ENCODE data around the gene ZFR.

DNA sequence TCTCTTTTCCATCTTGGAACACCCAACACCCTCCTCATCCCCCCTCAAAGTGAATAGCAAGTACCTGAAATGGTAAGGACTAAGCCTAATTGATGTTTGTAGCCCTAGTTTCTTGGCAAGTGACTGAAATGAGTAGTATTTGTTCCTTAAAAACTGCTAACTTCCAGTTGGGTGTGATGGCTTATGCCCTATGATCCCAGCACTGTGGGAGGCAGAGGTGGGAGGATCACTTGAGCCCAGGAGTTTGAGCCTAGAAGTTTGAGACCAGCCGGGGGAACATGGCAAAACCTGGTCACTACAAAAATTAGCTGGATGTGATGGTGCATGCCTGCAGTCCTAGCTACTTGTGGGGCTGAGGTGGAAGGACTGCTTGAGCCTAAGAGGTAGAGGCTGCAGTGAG, 44.1 kb downstream of the ZFR start:
- no peak for TF ChIP-seq POLR2AphosphoS5 (IDR thresholded peaks at IDR 0.05; ENCODE audit: insufficient read depth in 1 of 2, low read depth in 1 of 2)
- TF ChIP-seq POLR2A (IDR thresholded peaks at IDR 0.05), result no peak
